Hepatocyte (in vitro differentiated cells): ENCODE measurements around the gene GPR155. TPM values are rescaled to one million over a fixed set of nuclear protein-coding genes. Genes with fewer than 3 reads are reported as not detected.

Experiments used
- DNase-seq: peaks from one replicate; pipeline ENCODE4 v3.0.0-alpha.2; 2016; ENCODE audit warnings: low spot score
- H2AFZ ChIP-seq: fragments of 200-600 bp; sonication (generic); 2 replicates; pipeline ENCODE4 v1.6.0; 2016; ENCODE audit warnings: antibody characterized with exemption, mild to moderate bottlenecking
- H3K27ac ChIP-seq: fragments of 200-600 bp; sonication (generic); 2 replicates; pipeline ENCODE4 v1.5.1; 2016; ENCODE audit warnings: mild to moderate bottlenecking
- H3K27me3 ChIP-seq: fragments of 200-600 bp; sonication (generic); 2 replicates; pipeline ENCODE4 v1.6.1; 2016
- H3K36me3 ChIP-seq: fragments of 200-600 bp; sonication (generic); replicated peaks from 2 replicates; pipeline ENCODE4 v1.5.1; 2016; ENCODE audit warnings: low read depth; ENCODE audit not compliant: insufficient read depth
- H3K4me1 ChIP-seq: fragments of 200-600 bp; sonication (generic); 2 replicates; pipeline ENCODE4 v1.5.1; 2016; ENCODE audit warnings: mild to moderate bottlenecking, moderate library complexity; ENCODE audit not compliant: insufficient read depth
- H3K4me2 ChIP-seq: fragments of 200-600 bp; sonication (generic); 2 replicates; pipeline ENCODE4 v1.6.0; 2016
- H3K4me3 ChIP-seq: fragments of 200-600 bp; sonication (generic); 2 replicates; pipeline ENCODE4 v1.5.1; 2016; ENCODE audit warnings: mild to moderate bottlenecking
- H3K79me2 ChIP-seq: fragments of 200-600 bp; sonication (generic); 2 replicates; pipeline ENCODE4 v1.6.0; 2017; ENCODE audit warnings: mild to moderate bottlenecking
- H3K9me2 ChIP-seq: fragments of 200-600 bp; sonication (generic); replicated peaks from 2 replicates; pipeline ENCODE4 v1.6.0; 2017; ENCODE audit warnings: mild to moderate bottlenecking; ENCODE audit not compliant: insufficient read depth
- H3K9me3 ChIP-seq: fragments of 200-600 bp; sonication (generic); 2 replicates; pipeline ENCODE4 v1.5.1; 2016; ENCODE audit warnings: low read depth, mild to moderate bottlenecking
- H4K20me1 ChIP-seq: fragments of 200-600 bp; sonication (generic); 2 replicates; pipeline ENCODE4 v1.6.0; 2016; ENCODE audit warnings: mild to moderate bottlenecking; ENCODE audit not compliant: insufficient read depth, poor library complexity, severe bottlenecking
- CTCF ChIP-seq: fragments of 200-600 bp; sonication (generic); IDR thresholded peaks from 2 replicates; pipeline ENCODE4 v1.5.1; 2016; ENCODE audit warnings: antibody characterized with exemption, mild to moderate bottlenecking; ENCODE audit not compliant: poor library complexity
- EZH2 ChIP-seq: fragments of 200-600 bp; sonication (generic); IDR thresholded peaks from 2 replicates; pipeline ENCODE4 v1.6.1; 2016; ENCODE audit warnings: antibody characterized with exemption, mild to moderate bottlenecking, borderline replicate concordance
- EZH2phosphoT487 ChIP-seq: fragments of 200-600 bp; sonication (generic); IDR thresholded peaks from one replicate; pipeline ENCODE4 v1.6.1; 2018; ENCODE audit warnings: antibody characterized with exemption, mild to moderate bottlenecking, low read depth, moderate library complexity; ENCODE audit not compliant: unreplicated experiment, severe bottlenecking
- WGBS: methylation state at CpG from one replicate; pipeline ENCODE4 v1.1.6; 2016; ENCODE audit warnings: low lambda C conversion rate; ENCODE audit errors: missing lambda C conversion rate; 5-methylcytosine and 5-hydroxymethylcytosine counted together
- polyA plus RNA-seq: library from polyadenylated mRNA; unstranded; fragments of >200 nt; fragmentation: Nextera tagmentation; extraction: Ambion mirVana; gene quantifications from 2 replicates; pipeline ENCODE4 v1.2.1, GENCODE V29; 2016
- total RNA-seq: library from RNA; depleted of rRNA; stranded (reverse); fragments of >200 nt; gene quantifications from 2 replicates; pipeline ENCODE4 v1.2.3, GENCODE V29; 2014

GPR155 gene
- total and polyA plus RNA-seq, 2 experiments from 2014 or later: 26.1 to 30.0 TPM

DNA sequence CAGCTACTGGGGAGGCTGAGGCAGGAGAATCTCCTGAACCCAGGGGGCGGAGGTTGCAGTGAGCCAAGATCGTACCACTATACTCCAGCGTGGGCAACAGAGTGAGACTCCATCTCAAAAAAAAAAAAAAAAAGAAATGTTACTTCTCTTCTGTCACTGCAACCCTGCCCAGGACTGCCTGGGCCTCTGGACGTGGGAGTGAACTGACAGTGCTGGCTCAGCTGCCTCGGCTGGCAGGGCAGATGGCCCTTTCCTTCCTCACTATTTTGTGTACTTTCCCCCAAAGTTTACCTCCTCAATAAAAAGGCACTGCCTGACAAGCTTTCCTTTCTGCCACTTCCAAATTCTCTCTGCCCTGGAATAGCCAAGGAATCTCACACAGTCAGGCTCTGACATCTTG lies 12.5 kb upstream of the GPR155 start:
- Histone ChIP-seq H3K27me3 (no peaks in the 10 kb centered on the region), H3K79me2 (no peaks in the 10 kb centered on the region), H3K4me3 (no peak overlapping the region), H3K4me1 (no peaks in the 10 kb centered on the region), H3K9me2 (no peaks in the 10 kb centered on the region), H3K27ac (no peak overlapping the region), H3K9me3 (no peaks in the 10 kb centered on the region), H4K20me1 (no peaks in the 10 kb centered on the region), H2AFZ (no peak overlapping the region), H3K4me2 (no peak overlapping the region), H3K36me3 (no peaks in the 10 kb centered on the region)
- no peak for DNase-seq
- 78% methylated on average over 5 of the region's 5 CpGs for WGBS
- TF ChIP-seq EZH2phosphoT487 (no peak), EZH2 (no peak), CTCF (no peak)

GRCh38 chr2:174495365-174496012 lies 8.7 kb upstream of the GPR155 start:
- Histone ChIP-seq H3K36me3 (no peaks in the 10 kb centered on the region), H3K4me3 (no peak overlapping the region), H3K79me2 (no peaks in the 10 kb centered on the region), H3K4me1 (no peaks in the 10 kb centered on the region), H2AFZ (no peak overlapping the region), H3K27me3 (no peaks in the 10 kb centered on the region), H3K27ac (no peak overlapping the region), H3K9me3 (no peaks in the 10 kb centered on the region), H3K9me2 (no peaks in the 10 kb centered on the region), H3K4me2 (no peak overlapping the region), H4K20me1 (no peaks in the 10 kb centered on the region)
- DNase-seq: no peak
- WGBS: 44% methylated on average over 5 of the region's 5 CpGs
- TF ChIP-seq EZH2phosphoT487 (no peak), CTCF (no peak), EZH2 (no peak)

DNA sequence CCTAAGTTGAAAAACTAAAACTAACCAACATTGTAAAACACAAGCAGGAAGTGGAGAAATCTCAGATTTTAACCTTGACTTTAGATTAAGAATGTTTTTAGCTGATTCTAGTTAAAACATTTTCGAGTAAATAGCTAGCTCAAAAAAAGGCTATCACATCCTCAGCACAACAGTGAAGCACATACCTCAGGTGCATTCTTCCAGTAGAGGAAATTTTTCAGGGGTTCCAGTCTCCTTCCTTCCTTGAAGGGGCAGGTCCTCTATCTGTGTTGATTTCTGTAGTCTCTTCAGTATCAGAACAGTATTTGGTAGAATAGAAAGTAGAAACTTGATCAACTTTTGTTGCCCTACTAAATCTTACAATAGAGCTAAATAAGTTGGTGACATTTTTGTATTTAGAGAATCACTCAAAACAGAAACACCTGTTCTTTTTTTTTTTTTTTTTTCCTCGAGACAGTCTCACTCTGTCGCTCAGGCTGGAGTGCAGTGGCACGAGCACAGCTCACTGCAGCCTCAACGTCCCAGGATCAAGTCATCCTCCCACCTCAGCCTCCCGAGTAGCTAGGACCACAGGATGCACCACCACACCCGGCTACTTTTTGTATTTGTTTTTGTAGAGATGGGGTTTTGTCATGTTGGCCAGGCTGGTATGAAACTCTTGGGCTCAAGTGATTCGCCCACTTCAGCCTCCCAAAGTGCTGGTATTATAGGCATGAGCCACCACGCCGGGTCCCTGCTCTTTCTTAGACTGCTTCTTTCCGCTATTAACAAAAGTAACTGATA lies 6.9 kb upstream of the GPR155 start:
- 92% methylated on average over 11 of the region's 11 CpGs for WGBS
- H3K27ac ChIP-seq: no peak overlapping the region
- no peak overlapping the region for H3K4me2 ChIP-seq

More for the DNA sequence above, 6.9 kb upstream of the GPR155 start:
- H3K36me3 ChIP-seq: no peaks in the 10 kb centered on the region
- DNase-seq: no peak
- no peak for TF ChIP-seq CTCF
- no peak for TF ChIP-seq EZH2
- no peak for TF ChIP-seq EZH2phosphoT487
- H3K27me3 ChIP-seq: no peaks in the 10 kb centered on the region
- no peaks in the 10 kb centered on the region for H4K20me1 ChIP-seq
- H2AFZ ChIP-seq: no peak overlapping the region
- H3K79me2 ChIP-seq: no peaks in the 10 kb centered on the region
- H3K9me3 ChIP-seq: no peaks in the 10 kb centered on the region
- H3K9me2 ChIP-seq: no peaks in the 10 kb centered on the region
- no peaks in the 10 kb centered on the region for H3K4me1 ChIP-seq
- no peak overlapping the region for H3K4me3 ChIP-seq
